Cerebellar cortex (tissue), 1 donor: ENCODE measurements around the gene PON2.
"Not testable (repeated sequence)": the region's sequence is repeated elsewhere in the genome, so short reads cannot be mapped to it uniquely, and the experiment has no call there.

Experiments
- DNase-seq: peaks from one replicate; pipeline ENCODE4 v3.0.0-alpha.2; 2015; ENCODE audit warnings: low spot score

The PON2 gene

DNA sequence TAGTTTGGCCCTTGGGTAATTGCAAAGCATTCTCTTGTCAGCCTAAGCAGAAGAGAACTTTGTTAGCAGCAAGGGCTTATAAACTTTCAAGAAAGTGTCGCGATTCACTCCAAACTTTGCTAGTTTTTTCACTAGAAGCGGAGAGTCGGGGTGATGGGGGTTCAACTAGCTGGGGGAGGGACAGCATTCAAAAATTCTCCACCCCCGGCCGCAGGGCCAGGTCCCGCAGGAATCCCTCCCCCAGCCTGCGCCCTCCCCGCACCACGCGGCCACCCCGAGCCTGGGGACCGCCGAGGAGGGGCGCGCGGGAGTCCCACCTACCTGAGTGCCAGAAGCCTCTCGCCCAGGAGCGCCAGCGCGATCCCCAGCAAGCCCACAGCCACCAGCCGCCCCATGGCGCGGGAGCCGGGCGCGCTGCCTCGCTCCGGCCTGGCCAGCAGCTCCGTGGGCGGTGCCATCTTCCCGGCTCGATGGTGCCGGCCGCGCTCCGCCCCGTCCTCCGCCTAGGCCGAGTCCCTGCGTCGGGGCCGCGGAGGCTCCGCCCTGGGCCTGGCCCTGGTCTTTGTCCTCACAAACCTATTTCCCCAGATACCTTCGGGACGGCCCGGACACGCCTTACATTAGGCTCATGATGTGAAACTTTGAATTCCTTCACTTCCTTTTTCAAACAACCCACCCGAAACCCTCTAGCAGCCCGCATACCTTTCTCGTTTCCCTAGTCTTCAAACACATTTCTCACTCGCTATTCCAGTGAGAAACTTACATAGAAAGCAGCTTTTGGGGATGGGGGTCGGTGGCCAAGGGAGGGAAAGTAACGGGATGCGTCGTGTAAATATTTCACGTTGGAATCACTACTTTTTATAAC, at the start of gene PON2:
Gene PON2, minus strand, starts transcription at position 472 of the 865 bp plus-strand sequence. Its CDS starts 77 bp downstream, at position 395.
- DNase-seq, result peak; percentile 49

DNA sequence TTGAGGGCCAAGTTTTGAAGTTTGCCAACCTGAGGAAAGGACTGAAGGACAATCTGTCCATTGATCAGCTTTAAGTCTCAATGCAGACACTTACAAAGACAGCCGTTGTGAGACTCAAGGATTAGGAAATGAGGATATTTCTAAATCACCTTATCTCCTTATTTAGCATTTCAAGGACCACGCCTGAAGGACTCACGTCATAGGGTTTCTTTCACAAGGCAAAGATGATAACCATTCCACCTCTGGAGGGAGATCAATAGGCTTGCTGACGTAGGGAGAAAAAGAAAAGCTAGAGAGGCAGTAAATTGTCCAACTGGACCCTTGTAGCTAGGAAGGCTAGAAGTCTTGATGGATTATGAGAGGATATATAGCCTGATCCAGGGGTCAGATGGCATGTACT, 47.6 kb upstream of the PON2 start:
- no peak for DNase-seq

DNA sequence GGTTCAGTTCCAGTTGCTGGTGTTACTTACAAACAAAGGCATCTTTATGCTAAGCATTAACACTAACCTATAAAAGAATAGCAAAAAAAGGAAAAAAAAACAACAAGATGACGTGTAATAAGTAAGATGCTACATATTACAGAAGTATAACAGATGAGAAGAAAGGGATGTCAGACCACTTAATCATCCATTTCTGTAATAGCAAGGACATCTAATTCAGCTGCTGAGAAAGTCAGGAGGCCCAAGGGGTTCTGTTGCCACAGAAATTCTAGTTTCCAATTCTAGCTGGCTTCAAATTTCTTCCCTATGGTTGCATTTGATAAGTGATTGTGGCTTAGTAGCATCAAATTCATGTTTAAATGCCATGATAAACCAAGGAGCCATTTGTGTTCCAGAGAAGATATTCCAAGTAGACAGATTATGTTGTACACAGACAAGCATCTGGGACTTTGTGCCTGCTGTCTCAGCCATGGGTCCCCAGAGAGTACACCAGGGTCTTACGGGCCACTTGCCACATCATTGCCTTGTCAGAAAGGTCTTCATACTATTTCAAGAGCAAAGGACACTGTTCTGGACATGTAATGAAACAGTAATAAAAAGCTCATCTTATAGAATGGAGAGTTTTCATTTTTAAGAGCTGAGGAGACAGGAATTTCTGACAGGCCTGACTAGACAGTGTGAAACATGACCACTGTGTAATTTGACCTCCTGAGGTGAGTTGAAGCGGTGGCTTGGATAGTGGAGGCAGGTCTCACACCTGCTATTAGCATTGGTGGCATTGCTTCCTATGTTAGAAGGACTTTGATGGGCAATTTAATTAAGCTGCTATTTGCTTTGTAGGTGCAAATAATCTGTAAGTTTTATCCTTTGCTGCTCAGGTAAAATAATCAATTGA, 46.7 kb upstream of the PON2 start:
- DNase-seq, result no peak

DNA sequence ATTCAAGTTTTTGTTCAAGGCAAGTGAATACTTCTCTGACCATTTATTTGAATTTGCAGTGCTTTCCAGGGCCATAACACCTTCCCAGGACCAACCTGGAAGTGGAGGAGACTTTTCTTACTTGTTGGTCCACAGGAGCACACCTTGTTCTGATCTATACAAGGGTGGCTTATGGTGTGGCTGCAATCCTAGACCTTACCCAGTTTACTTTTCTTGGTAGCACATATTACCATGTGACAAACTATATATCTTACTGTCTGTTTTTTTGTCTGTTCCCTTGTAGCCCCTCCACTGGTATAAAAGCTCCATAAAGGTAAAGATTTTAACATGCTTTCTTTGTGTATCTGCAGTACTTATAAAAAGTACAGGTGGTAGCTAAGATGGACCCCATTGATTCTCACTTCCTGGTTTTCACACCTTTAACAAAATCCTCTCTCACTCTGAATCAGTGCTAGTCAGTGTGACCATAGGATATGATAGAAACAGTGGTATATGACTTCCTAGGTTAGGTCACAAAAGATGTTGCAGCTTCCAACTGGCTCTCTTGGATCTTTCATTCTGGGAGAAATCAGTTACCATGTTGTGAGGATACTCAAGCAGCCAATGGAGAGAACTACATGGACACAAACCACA, 45.3 kb upstream of the PON2 start:
- no peak for DNase-seq

DNA sequence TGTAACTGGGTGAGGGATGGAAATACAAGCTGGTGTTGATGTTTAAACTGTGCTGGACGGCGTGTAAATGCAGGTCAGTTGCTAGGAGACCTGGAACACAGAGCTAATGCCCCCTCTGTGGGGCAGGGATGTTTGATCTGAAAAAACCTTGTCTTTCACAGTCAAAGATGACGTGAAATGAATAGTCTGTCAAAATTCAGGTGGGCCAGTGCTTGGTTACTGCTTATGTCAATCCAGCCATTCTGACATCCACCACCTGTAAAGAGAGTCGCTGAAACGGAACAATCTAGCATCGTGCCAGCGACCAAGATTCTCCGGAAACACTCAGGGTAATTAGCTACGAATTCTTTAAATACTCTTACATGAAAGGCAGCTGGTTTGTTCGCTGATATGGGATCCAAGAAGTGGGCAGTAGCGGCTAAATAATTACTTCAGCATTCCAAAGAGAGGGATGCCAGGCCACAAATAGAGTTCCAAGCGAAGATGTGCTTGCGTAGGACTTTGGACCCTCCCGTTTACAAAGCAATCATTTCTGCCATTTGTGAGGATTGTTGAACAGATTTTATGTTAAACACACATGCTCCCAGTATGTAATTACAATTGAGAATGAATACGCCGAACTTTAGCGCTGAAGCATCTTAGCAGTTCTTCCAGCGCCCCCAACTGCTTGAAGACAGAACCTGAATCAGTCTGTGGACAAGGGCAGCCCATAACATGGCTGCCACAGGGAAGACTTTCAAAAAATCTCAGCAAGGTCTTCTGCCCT, 43.6 kb upstream of the PON2 start:
- peak; percentile 47 for DNase-seq

DNA sequence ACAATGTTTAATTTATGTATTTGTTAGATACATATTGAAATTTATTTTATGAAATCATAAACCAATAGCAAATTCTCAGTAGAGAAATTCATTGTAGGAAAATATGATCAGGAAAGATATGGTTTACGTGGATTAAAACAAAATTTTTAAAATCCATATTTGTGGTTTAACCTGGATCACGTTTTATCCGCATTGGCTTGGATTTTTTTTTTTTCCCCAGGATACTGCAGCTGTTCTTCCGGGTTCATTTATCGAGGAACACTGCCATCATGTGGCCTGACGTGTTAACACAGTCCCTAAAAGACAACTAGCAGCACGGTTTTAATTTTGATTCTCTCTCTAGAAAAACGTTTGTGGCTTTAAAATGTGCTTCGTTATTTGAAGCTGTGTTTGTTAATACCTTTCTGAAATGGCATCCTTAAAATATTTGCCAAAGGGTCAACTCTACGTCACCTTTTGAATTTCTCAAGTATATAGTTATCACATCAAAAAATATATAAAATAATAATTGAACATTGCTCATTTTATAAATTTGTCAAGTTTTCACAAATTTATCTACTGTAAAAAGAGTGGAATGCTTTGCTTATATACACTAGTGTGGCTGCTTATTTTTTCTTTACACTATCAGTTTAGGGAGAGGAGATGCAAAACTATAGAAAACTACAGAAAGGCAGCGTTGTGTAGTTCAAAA, 42.2 kb upstream of the PON2 start:
- peak; percentile 71 for DNase-seq

DNA sequence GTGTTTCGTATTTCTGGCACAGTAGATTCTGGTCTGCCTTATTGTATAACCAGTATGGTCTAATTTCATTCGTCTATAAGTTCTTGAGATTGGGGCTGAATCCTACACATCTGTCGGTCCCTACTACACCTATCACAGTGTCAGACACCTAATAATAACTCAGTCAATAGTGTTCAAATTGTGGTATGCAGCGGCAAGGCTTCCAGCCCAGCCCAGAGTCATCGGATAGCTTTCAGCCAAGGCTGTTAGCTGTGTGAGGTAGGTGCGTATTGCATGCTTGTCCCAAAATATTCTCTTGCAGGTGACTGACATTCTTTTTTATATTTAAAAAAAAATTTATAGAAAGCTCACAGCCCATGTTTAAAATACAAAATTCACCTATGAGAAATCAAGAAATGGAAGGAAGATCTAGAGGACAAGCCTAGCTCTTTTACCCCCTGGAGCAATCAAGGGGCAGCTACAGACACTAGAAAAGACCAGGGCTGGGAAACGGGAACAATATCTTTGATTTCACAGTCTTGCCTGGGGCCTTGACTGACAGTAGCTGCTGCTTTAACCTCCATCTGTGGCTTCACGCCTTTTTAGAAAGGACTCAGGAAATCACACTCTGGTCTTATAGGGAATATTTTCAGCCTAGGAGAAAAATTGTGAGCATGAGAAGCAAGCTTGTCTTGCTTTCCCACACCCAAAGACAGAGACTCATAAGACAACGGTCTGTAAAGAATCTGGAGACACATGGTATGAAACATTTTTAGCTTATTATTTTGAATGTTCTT, 41.4 kb upstream of the PON2 start:
- DNase-seq, result peak; percentile 5

DNA sequence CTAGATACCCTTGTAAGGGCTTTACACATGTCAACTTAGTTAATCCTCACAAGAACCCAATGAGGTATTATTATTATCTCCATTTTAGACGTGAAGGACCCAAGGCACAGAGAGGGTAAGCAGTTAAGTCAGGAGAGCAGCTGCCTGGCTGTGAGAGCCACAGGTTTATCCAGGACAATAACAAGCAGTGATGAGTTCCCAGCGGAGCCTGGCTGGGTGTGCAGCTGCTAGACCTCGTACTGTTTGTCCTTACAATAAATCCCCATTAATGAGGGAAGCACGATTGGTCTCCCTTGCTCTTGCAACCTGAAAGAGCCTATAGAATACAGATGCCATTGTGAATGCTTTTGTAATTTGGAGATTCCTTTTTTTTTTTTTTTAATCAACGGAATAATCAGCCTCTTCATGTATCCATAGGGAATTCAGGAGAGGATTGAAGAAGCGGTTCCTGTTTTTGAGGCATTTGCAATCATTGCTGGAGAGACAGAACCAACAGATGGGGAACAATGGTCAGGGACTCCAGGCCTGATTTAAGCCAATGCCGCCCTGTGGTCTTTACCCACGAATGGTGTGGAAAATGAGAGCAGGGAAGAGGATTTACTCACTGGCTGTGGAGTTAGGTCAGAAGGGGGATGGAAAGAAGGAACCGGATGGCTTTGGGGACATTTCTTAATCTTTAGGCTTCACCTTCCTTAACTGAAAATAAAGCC, 38.6 kb upstream of the PON2 start:
- DNase-seq, result no peak

DNA sequence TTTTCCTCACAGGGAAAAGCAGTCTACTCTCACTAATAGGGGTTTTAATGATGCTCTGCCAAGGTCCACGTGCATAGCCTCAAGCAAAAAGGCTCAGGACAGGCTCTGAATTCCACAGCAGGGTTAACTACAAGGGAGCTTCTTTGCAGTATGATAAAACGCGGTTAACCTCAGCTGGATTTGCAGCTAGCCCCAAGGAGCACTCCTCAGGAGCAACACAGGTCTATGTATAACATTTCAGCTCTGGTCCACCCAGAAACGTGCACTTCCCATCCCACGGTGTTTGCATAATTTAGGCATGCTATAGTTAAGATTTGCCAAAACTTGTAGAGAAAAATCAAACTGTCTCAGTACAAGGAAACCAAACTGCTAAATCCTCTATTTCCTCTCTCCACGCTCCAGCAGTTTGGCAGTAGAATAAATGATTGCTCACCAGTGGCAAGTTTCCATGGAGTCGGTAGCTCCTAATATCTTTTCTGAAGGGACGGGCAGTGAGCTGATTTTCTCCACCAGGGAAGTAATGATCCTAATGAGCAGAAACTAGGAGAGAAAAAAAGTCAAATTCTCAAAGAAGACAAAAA, 37.8 kb upstream of the PON2 start:
- DNase-seq, result peak; percentile 3

DNA sequence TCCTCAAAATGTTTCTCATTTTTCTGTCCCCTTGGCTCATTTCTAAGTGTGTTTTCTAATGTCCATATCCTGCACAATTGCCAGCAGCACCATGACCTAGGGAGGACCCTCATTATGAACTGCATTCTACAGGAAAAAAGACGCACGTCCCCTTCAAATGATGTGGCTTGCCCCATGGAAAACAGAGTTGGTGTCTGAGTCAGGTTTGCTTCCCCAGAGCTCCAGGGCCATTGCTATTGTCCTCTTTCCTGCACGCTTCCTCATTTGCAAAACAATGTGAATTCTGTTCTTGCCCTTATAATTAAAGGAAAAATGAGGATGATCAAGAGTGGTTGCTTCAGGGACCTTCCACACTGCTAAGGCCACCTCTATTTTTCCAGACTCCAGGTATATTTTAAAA, 36.2 kb upstream of the PON2 start:
- no peak for DNase-seq

DNA sequence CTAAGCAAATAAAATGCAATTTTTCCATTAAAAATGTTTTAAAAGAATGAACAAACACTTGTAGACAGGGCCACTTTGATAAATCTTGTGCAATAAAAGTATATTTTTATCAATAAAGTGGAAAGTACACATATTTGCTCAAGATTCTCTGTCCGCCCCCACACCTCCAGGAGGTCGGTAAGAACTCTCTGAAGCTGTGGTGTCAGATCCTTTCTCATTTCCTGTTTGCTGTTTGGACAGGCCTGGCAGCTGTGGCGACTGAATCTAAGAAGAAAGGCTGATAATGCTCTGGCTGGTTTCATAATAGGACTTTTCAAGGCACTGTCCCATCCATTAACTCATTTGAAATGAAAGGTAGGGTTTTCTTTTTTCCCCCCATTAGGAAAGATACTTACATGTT, 35.6 kb upstream of the PON2 start:
- no peak for DNase-seq

DNA sequence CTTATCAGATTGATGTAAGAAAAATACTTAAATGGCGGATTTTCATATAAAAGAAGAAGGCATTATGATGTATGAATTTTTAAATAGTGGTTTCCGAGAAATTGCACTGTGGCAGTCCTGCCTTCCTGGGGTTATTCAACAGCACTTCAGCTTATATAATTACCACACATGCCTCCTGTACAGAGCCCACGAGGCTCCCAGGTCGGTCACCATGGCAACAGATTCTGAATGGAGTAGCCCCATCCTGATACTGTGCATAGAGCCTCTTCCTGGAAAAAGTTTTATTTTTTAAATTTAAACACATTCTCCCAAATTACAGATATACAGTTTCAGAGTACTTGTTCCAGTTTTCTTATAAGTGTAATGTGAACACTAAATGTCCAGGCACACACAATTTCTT, 35.0 kb upstream of the PON2 start:
- no peak for DNase-seq

DNA sequence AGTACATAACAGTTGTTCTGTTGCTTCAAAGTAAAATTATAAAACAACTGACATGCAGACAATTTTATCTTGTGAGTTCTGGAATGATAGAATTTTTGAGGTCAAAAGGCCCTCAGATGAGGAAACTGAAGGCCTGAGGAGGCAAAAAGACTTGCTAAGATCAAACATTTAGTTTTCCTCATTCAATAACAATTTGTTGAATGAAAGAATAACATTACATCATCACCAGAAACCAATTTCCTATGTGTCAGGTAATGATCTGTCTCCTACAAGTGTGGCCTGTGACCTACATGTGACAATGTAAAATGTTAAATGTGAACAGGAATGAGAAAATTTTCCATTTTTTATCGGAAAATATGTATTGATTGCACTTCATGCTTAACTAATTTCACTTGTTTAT, 34.4 kb upstream of the PON2 start:
- no peak for DNase-seq

DNA sequence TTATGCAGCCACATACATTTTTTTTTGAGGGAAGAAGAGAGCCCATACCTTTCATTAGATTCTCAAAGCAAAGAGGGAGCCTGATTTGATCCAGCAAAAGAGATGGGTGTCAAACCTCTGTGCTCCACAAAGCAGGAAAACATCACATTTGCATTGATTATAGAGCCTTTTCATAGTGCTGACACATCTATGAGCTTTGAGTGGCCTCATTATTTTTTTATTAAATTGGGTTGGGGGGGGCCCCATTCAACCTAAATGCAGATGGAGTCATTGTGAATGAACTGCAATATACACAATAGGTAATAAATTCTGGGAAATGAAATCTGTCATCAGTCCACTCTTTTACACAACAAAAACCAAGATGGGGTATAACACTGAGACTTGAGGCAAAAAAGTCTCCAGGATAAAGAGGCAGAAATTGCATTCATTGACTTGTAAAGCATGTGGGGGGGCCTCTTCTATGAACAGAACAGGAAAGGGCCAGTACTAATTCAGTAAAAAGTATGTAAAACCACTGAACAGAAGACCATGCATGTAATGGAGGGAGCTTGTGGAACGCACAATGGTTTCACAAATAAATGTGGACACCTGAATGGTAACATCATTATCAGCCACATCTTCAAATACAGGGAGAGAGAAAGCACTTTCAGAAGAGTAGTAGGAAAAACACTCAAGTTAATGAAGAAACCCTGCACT, 33.2 kb upstream of the PON2 start:
- DNase-seq, result no peak

DNA sequence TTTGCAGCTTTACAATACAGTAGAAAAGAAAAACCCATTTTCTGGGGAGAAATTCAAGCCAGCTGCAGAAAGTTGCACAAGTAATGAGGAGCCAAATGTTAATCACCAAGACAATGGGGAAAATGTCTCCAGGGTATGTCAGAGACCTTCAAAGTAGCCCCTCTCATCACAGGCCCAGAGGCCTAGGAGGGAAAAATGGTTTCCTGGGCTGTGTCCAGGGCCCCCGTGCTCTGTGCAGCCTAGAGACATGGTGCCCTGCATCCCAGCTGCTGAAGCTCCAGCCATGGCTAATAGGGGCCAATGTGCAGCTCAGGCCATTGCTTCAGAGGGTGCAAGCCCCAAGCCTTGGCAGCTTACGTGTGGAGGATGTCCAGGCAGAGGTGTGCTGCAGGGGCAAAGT, 25.8 kb upstream of the PON2 start:
- not testable (repeated sequence) for DNase-seq

DNA sequence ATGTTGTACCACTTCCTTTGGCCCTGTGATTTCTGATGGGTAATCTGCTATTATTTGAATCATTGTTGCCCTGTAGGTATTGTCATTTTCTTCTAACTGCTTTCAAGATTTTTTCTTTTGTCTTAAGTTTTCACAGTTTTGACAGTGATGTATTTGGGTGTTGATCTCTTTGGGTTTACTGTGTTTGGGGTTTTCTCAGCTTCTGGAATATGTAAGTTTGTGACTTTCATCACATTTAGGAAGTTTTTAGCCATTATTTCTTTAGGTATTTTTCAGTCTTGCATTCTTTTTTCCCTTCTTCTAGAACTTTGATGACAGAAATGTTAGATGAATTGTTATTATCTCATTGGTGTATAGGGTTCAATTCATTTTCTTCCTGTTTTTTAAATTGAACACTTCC, 23.1 kb upstream of the PON2 start:
- DNase-seq, result no peak

DNA sequence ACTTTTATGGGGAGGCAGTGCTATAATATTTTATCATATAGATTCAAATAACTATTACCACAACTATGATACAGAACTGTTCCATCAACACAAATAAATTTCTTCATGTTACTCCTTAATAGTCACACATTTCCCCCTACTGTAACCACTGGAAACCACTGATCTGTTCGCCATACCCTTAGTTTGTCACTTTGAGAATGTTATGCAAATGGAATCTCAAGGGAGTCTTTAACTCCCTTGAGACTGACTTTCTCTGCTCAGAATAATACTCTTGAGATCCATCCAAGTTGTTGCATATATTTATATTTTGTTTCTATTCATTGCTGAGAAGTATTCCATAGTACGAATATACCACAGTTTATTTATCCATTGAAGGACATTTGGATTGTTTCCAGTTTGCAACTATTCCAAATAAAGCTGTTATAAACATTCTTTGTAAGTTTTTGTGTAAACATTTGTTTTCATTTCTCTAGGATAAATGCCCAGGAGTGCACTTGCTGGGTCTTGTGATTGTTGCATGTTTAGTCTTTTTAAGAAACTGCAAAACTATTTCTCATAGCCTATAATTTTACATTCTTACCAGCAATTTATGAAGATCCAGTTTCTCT, 19.7 kb upstream of the PON2 start:
- DNase-seq, result no peak

DNA sequence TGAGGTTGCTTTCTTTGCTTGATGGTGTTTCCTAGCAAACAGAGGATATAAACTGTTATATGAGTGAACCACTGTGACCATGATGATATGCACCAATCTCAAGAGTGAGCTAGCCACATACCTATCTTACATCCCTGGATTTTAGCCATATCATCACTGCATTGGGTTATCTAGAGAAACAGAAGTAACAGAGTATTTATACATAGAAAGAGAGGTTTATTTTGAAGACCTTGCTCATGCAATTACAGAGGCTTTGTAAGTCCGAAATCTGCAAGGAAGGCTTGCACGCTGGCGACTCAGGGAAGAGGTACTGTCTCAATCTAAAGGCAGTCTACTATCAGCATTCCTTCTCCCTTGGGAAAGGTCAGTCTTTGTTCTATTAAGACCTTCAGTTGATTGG, 11.8 kb upstream of the PON2 start:
- DNase-seq, result no peak
